Mucosa of rectum (tissue), 2 donors: Measurements from ENCODE around the gene USP47.
A peak's percentile ranks its signal among the peaks of the same experiment; 100 is the strongest.

Source experiments
- H3K27ac ChIP-seq, 2 donors: one replicate each; pipeline ENCODE4 v1.7.0; 2013; ENCODE audit warnings: inconsistent platforms in 2 of 2, low read depth in 2 of 2, low read length in 2 of 2
- H3K27me3 ChIP-seq, 2 donors: one replicate each; pipeline ENCODE4 v1.7.0; 2013; ENCODE audit warnings: low read length in 2 of 2; ENCODE audit not compliant: control insufficient read depth in 2 of 2, insufficient read depth in 2 of 2
- H3K36me3 ChIP-seq, 2 donors: one replicate each; pipeline ENCODE4 v1.7.0; 2013; ENCODE audit warnings: low read length in 2 of 2; ENCODE audit not compliant: control insufficient read depth in 2 of 2, insufficient read depth in 2 of 2
- H3K4me1 ChIP-seq, 2 donors: one replicate each; pipeline ENCODE4 v1.7.0; 2013; ENCODE audit warnings: low read length in 2 of 2, mild to moderate bottlenecking in 1 of 2; ENCODE audit not compliant: control insufficient read depth in 2 of 2, insufficient read depth in 2 of 2
- H3K4me3 ChIP-seq, 2 donors: one replicate each; pipeline ENCODE4 v1.7.0; 2013; ENCODE audit warnings: low read length in 2 of 2
- H3K9ac ChIP-seq, 2 donors: one replicate each; pipeline ENCODE4 v1.7.0; 2013; ENCODE audit warnings: low read length in 2 of 2, low read depth in 1 of 2, mild to moderate bottlenecking in 1 of 2
- H3K9me3 ChIP-seq, 2 donors: one replicate each; pipeline ENCODE4 v1.7.0; 2013; ENCODE audit warnings: low read length in 2 of 2; ENCODE audit not compliant: control insufficient read depth in 2 of 2
- donor health status: healthy.
- donor health status: Normal muscosa, but diverticular disease.

The USP47 gene

DNA sequence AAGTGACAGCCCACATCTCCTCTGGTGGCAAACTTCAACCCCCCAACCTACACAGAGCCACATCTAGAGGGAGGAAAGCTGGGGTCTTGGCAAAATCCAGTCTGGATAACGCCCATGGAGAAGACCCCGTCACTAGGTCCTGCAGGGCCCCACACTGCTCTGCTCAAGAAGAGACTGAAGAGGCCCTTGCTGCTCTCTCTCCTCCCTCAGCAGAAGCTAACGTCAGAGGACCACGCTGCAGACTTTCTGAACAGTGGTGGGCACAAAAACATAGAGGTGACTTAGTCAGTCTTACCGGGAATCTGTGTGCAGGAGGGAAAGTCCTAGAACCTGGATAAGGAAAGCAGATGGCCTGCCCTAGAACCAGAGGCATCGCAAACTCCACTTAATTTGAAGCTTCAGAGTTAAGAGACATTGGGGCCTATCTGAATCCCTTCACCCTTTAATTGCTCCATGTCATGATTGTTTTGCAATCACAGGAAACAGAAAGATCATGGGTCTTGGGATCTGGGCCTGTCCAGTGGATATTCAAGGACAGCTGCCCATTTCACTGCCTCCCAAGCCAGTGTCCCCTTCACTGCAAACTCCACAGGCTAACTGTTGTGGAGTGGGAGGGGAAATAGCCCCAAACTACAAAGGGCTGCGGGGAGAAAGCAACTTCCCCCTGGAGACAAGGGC lies 164.9 kb downstream of the USP47 start:
- no peak overlapping the region for H3K9ac ChIP-seq
- peaks cover 31 to 32% of the 10 kb centered on the region in 2 donors for H3K27me3 ChIP-seq
- no peaks in the 10 kb centered on the region for H3K4me1 ChIP-seq
- no peaks in the 10 kb centered on the region for H3K9me3 ChIP-seq
- H3K27ac ChIP-seq: no peak overlapping the region
- no peaks in the 10 kb centered on the region for H3K36me3 ChIP-seq
- H3K4me3 ChIP-seq: no peak overlapping the region

DNA sequence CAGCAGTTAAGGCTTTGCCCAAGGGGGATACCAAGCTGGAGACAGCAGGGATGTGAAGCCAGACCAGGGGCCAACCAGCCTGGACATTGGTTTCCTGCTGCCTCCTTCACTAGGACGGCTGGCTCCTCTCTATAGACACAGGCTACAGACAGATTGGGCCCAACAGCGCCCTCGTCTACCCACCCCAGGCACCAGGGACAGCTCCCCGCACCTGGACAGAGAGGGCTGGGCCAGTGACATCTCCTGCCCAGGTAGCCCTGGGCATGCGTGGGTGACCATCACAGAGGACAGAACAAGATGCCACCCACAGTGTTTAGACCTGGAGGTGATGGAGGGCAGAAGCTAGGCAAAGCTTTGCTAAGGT lies 165.4 kb downstream of the USP47 start:
- H3K4me1 ChIP-seq: no peaks in the 10 kb centered on the region
- no peak overlapping the region for H3K9ac ChIP-seq
- H3K27ac ChIP-seq: no peak overlapping the region
- H3K27me3 ChIP-seq: peaks cover 31 to 32% of the 10 kb centered on the region in 2 donors
- H3K9me3 ChIP-seq: no peaks in the 10 kb centered on the region
- H3K36me3 ChIP-seq: no peaks in the 10 kb centered on the region
- H3K4me3 ChIP-seq: peak overlapping the region in 1 of 2 donors; percentile 52

DNA sequence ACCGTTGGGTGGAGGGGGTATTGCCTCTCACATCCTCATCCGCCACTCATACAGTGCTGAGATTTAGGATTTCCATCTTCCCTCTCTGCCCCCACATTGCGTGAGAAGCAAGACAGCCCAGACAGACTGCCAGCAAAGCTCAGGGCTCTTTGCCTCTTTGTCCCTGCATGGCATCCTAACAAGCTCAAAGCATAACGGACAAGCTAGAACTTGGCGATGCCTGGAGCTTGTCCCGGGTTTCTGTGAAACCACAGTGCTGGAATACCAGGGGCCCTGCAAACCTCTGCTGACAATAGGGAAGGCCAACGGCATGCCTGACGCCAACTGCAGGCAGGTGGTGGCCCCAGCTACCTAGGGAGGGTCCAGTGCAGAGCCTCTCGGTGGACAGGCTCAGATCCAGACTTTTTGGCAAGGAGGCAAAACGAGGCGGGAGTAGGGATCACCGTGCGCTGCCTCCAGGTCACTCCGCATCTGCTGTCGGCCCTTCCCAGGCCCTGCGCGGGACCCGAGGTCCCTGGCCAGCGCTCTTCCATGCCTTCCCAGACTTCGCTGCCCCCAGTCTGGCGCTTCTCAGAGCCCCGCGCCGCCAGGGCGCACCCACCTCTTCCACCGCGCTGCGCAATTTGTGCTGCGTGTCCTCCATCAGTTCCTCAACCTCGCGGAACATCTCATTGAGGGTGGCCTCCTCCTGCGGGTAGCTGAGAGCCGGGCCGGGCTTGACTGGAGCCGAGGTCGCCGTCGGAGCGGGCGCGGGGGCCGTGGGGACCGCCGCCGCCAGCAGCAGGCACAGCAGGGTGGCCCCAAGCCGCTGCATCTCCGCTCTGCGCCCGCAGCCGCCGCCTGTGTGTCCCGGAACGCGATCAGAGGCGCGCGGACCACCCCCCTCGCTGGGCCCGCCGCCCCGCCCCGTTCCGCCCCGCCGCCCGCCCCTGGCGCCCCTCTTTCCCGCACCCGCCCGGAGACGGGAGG lies 166.3 kb downstream of the USP47 start, which contains the start of gene DKK3:
Gene DKK3 (minus strand): TSS at position 858 of the 969 bp plus-strand sequence. CDS start 44 bp downstream, at position 814.
- Histone ChIP-seq H3K9me3 (no peaks in the 10 kb centered on the region), H3K27me3 (peaks cover 31 to 32% of the 10 kb centered on the region in 2 donors), H3K36me3 (no peaks in the 10 kb centered on the region), H3K27ac (peak within 1 kb of the TSS; percentile 4 to 48), H3K4me1 (no peaks in the 10 kb centered on the region), H3K4me3 (peak within 1 kb of the TSS; percentile 56 to 63), H3K9ac (peak within 1 kb of the TSS in 1 of 2 donors; percentile 41)
